DOHH2 (cell line): ENCODE data around the gene UBN1.

Experiments
- H3F3A ChIP-seq: fragments of 200-600 bp; sonication (generic), shearing (Covaris generic); 2 replicates; pipeline ENCODE4 v1.6.0; 2016; ENCODE audit warnings: antibody characterized with exemption, mild to moderate bottlenecking; ENCODE audit not compliant: control insufficient read depth, insufficient read depth
- H3K27ac ChIP-seq: fragments of 200-600 bp; sonication (generic); 2 replicates; pipeline ENCODE4 v1.5.1; 2014; ENCODE audit warnings: low read depth, mild to moderate bottlenecking, low read length, moderate library complexity
- H3K27me3 ChIP-seq: fragments of 200-600 bp; sonication (generic); 2 replicates; pipeline ENCODE4 v1.6.1; 2014; ENCODE audit warnings: mild to moderate bottlenecking, low read length, mixed read lengths; ENCODE audit not compliant: control insufficient read depth
- H3K36me3 ChIP-seq: fragments of 200-600 bp; sonication (generic); 2 replicates; pipeline ENCODE4 v1.6.1; 2014; ENCODE audit warnings: mild to moderate bottlenecking, low read length, moderate library complexity, mixed read lengths; ENCODE audit not compliant: control insufficient read depth
- H3K4me1 ChIP-seq: fragments of 200-600 bp; sonication (generic); 2 replicates; pipeline ENCODE4 v1.6.1; 2014; ENCODE audit warnings: mild to moderate bottlenecking, low read length, mixed read lengths; ENCODE audit not compliant: control insufficient read depth
- H3K4me2 ChIP-seq: fragments of 200-600 bp; sonication (generic); 2 replicates; pipeline ENCODE4 v1.6.0; 2014; ENCODE audit warnings: mild to moderate bottlenecking, low read length, moderate library complexity
- H3K4me3 ChIP-seq: fragments of 200-600 bp; sonication (generic); 2 replicates; pipeline ENCODE4 v1.5.1; 2014; ENCODE audit warnings: mild to moderate bottlenecking, low read length, mixed read lengths
- H3K79me2 ChIP-seq: fragments of 200-600 bp; sonication (generic); 2 replicates; pipeline ENCODE4 v1.6.1; 2014; ENCODE audit warnings: mild to moderate bottlenecking, low read length, mixed read lengths; ENCODE audit not compliant: control insufficient read depth
- H3K9me2 ChIP-seq: fragments of 200-600 bp; sonication (generic); replicated peaks from 2 replicates; pipeline ENCODE4 v1.6.1; 2014; ENCODE audit warnings: mild to moderate bottlenecking, low read length, mixed read lengths; ENCODE audit not compliant: control insufficient read depth
- H3K9me3 ChIP-seq: fragments of 200-600 bp; sonication (generic); 2 replicates; pipeline ENCODE4 v1.6.1; 2014; ENCODE audit warnings: antibody characterized with exemption, low read length, mixed read lengths; ENCODE audit not compliant: control insufficient read depth, insufficient read depth
- H4K20me1 ChIP-seq: fragments of 200-600 bp; sonication (generic); 2 replicates; pipeline ENCODE4 v1.6.0; 2014; ENCODE audit warnings: low read depth, mild to moderate bottlenecking, antibody characterized with exemption, low read length, moderate library complexity; ENCODE audit not compliant: control insufficient read depth, insufficient read depth
- CTCF ChIP-seq: fragments of 200-600 bp; sonication (generic); IDR thresholded peaks from one replicate; pipeline ENCODE4 v1.5.1; 2014; ENCODE audit warnings: antibody characterized with exemption, mild to moderate bottlenecking, low read depth, low read length; ENCODE audit not compliant: poor library complexity, severe bottlenecking
- EZH2phosphoT487 ChIP-seq: fragments of 200-600 bp; sonication (generic); IDR thresholded peaks from 2 replicates; pipeline ENCODE4 v1.6.1; 2017; ENCODE audit warnings: borderline replicate concordance, mild to moderate bottlenecking, antibody characterized with exemption, low read length, moderate library complexity, mixed read lengths

The UBN1 gene

DNA sequence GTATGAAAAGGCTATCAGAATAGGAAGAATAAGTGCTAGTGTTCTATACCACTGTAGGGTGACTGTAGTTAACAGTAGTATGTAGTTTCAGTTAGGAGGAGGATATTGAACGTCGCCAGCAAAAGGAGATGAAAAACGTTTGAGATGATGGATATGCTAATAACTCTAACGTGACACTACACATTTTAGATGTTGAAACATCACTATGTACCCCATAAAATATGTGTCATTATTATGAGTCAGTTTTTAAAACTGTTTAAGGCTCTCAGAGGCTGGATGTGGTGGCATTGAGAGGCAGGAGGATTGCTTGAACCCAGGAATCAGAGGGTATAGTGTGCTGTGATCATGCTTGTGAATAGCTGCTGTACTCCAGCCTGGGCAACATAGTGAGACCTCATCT lies 31.8 kb downstream of the UBN1 start:
- Histone ChIP-seq H4K20me1 (no peaks in the 10 kb centered on the region), H3K9me3 (no peaks in the 10 kb centered on the region), H3K9me2 (no peaks in the 10 kb centered on the region), H3K4me2 (no peak overlapping the region), H3K27me3 (no peaks in the 10 kb centered on the region), H3K27ac (no peak overlapping the region), H3K36me3 (peaks cover 89% of the 10 kb centered on the region), H3K4me1 (no peaks in the 10 kb centered on the region), H3K79me2 (no peaks in the 10 kb centered on the region), H3K4me3 (no peak overlapping the region), H3F3A (no peaks in the 10 kb centered on the region)
- no peak for TF ChIP-seq CTCF

GRCh38 chr16:4880006-4880580 lies 32.8 kb downstream of the UBN1 start:
- Histone ChIP-seq H3K4me1 (no peaks in the 10 kb centered on the region), H3K36me3 (peaks cover 87% of the 10 kb centered on the region), H3F3A (no peaks in the 10 kb centered on the region), H3K4me2 (no peak overlapping the region), H3K9me2 (no peaks in the 10 kb centered on the region), H3K4me3 (no peak overlapping the region), H3K79me2 (no peaks in the 10 kb centered on the region), H4K20me1 (no peaks in the 10 kb centered on the region), H3K9me3 (no peaks in the 10 kb centered on the region), H3K27me3 (no peaks in the 10 kb centered on the region), H3K27ac (no peak overlapping the region)
- TF ChIP-seq CTCF: no peak

GRCh38 chr16:4882000-4882632 lies 34.8 kb downstream of the UBN1 start:
- Histone ChIP-seq H3F3A (no peaks in the 10 kb centered on the region), H3K36me3 (peaks cover 73% of the 10 kb centered on the region), H3K79me2 (no peaks in the 10 kb centered on the region), H3K9me2 (no peaks in the 10 kb centered on the region), H3K4me3 (no peak overlapping the region), H3K27me3 (no peaks in the 10 kb centered on the region), H4K20me1 (no peaks in the 10 kb centered on the region), H3K4me1 (no peaks in the 10 kb centered on the region), H3K9me3 (no peaks in the 10 kb centered on the region), H3K27ac (no peak overlapping the region), H3K4me2 (no peak overlapping the region)
- no peak for TF ChIP-seq EZH2phosphoT487

DNA sequence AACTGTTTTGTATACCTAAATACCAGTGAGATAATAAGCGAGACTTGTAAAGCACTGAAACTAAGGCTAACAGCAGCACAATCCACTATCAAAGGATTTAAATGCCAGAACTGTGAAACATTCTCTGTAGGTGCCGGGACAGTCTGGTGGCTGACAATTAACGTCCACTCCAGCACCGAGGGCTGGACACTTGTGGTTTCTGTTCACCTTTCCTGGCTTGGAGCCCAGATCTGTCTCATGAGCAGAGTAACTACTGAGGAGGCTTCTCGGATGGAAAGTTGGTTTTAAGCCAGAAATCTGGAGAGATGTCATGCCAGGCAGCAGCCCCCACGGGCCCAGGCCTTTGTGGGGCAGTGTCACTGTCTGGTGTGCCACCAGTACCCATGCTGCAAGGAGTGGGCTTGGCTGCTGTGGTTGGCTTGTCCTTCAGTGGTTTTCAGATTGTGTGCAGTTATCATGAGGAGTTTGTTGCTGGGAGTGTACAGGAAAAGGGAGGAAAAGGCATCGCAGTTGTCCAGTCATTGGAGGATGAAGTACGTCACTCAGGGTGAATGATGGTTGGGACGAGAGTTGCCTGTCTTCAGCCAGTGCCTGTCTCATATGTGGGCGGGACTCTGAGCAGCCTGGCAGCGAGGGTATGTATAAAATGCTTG lies 35.5 kb downstream of the UBN1 start:
- Histone ChIP-seq H3K27me3 (no peaks in the 10 kb centered on the region), H3K9me3 (no peaks in the 10 kb centered on the region), H3K4me2 (no peak overlapping the region), H3K9me2 (no peaks in the 10 kb centered on the region), H3K27ac (no peak overlapping the region), H3F3A (no peaks in the 10 kb centered on the region), H4K20me1 (no peaks in the 10 kb centered on the region), H3K4me1 (no peaks in the 10 kb centered on the region), H3K36me3 (peaks cover 67% of the 10 kb centered on the region), H3K4me3 (no peak overlapping the region), H3K79me2 (no peaks in the 10 kb centered on the region)
- TF ChIP-seq EZH2phosphoT487 (no peak), CTCF (no peak)
